Measurements from ENCODE around the gene PPP5C. TPM values are rescaled to one million over a fixed set of nuclear protein-coding genes. Genes with fewer than 3 reads are reported as not detected.
"Not testable (repeated sequence)": the region's sequence is repeated elsewhere in the genome, so short reads cannot be mapped to it uniquely, and the experiment has no call there.

PPP5C gene
- total and polyA plus RNA-seq, 5 donors = 62.4 to 74.1 (median 64.1) TPM

GRCh38 chr19:46423188-46423587, 76.3 kb downstream of the PPP5C start:
- Histone ChIP-seq H3K4me1 (ENCODE audit: control insufficient read depth, insufficient read depth, low read length) (no peaks in the 10 kb centered on the region), H3K4me3 (ENCODE audit: low read length) (no peak overlapping the region), H3K27me3 (ENCODE audit: control insufficient read depth, insufficient read depth) (no peaks in the 10 kb centered on the region), H3K9me3 (ENCODE audit: control insufficient read depth, low read length) (no peaks in the 10 kb centered on the region), H3K27ac (ENCODE audit: low read length) (no peak overlapping the region)
- intact Hi-C loops (cut with DNase I) = no loop called here
- DNase-seq (no peak), ATAC-seq (no peak)
- WGBS = 65% methylated on average over 5 of the region's 5 CpGs

- Histone ChIP-seq H3K27me3 (ENCODE audit: control insufficient read depth, insufficient read depth) (no peaks in the 10 kb centered on the region), H3K4me1 (ENCODE audit: control insufficient read depth, insufficient read depth, low read length) (no peaks in the 10 kb centered on the region), H3K4me3 (ENCODE audit: low read length) (peak overlapping the region; percentile 57), H3K27ac (ENCODE audit: low read length) (peak overlapping the region; percentile 1), H3K9me3 (ENCODE audit: control insufficient read depth, low read length) (no peaks in the 10 kb centered on the region)
- peak; percentile 23 to 26 for ATAC-seq
- intact Hi-C loops (cut with DNase I) = no loop called here
- no peak for DNase-seq
- WGBS = 5% methylated on average over 10 of the region's 10 CpGs
These were observed 79.2 kb downstream of the PPP5C start for GRCh38 chr19:46426035-46426505.

GRCh38 chr19:46426506-46427162, 79.7 kb downstream of the PPP5C start:
- 2% methylated on average over 32 of the region's 32 CpGs for WGBS
- intact Hi-C loops (cut with DNase I) = no loop called here
- peak; percentile 87 to 93 (median 91) for DNase-seq

DNA sequence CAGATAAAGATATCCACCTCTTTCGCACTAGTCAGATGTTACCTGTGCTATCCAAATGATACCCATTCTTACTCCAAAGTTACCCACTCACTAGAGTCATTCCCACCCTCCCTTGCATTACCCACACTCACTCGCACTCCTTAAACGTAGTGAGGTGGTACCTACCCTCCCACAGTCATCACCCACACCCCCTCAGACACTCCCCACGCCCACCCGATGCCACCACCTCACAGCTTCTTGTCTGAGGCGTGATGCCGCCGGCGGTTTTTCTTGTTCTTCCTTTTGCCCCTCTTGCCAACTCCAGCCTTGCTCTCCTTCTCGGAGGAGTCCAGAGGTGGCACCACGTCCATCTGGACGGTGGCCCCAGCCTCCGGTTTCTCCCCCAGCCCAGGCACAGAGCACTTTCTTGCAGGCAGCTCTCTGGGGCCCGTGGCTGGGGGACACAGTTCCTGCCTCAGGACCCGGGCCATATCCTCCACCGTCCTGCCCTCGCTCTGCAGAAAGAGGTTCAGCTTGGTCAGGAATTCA, 80.7 kb downstream of the PPP5C start:
- ATAC-seq (no peak), DNase-seq (peak in 1 of 3 donors; percentile 57)
- no peaks in the 10 kb centered on the region for H3K27me3 ChIP-seq (ENCODE audit: control insufficient read depth, insufficient read depth)
- WGBS = 84% methylated on average over 17 of the region's 17 CpGs
- no peak overlapping the region for H3K4me3 ChIP-seq (ENCODE audit: low read length)
- intact Hi-C loops (cut with DNase I) = no loop called here
- H3K4me1 ChIP-seq (ENCODE audit: control insufficient read depth, insufficient read depth, low read length) = no peaks in the 10 kb centered on the region
- no peak overlapping the region for H3K27ac ChIP-seq (ENCODE audit: low read length)
- H3K9me3 ChIP-seq (ENCODE audit: control insufficient read depth, low read length) = no peaks in the 10 kb centered on the region

More at GRCh38 chr19:46426506-46427162, 79.7 kb downstream of the PPP5C start:
- peak; percentile 82 to 89 for ATAC-seq
- H3K27me3 ChIP-seq (ENCODE audit: control insufficient read depth, insufficient read depth) = no peaks in the 10 kb centered on the region
- H3K4me1 ChIP-seq (ENCODE audit: control insufficient read depth, insufficient read depth, low read length) = no peaks in the 10 kb centered on the region
- H3K4me3 ChIP-seq (ENCODE audit: low read length) = peak overlapping the region; percentile 57
- H3K27ac ChIP-seq (ENCODE audit: low read length) = peak overlapping the region; percentile 1
- no peaks in the 10 kb centered on the region for H3K9me3 ChIP-seq (ENCODE audit: control insufficient read depth, low read length)

GRCh38 chr19:46428239-46429135, 81.6 kb downstream of the PPP5C start, which contains the start of gene PNMA8C:
Gene PNMA8C, minus strand, starts transcription at chr19:46428936. Its CDS starts 577 bp downstream, at chr19:46428359.
- intact Hi-C loops (cut with DNase I) = no loop called here
- ATAC-seq = peak; percentile 78 to 85
- WGBS = 26% methylated on average over 52 of the region's 52 CpGs
- H3K9me3 ChIP-seq (ENCODE audit: control insufficient read depth, low read length) = no peaks in the 10 kb centered on the region
- H3K4me3 ChIP-seq (ENCODE audit: low read length) = no peak within 1 kb of the TSS
- H3K4me1 ChIP-seq (ENCODE audit: control insufficient read depth, insufficient read depth, low read length) = no peaks in the 10 kb centered on the region
- H3K27me3 ChIP-seq (ENCODE audit: control insufficient read depth, insufficient read depth) = no peaks in the 10 kb centered on the region
- DNase-seq = peak; percentile 87 to 94 (median 91)
- H3K27ac ChIP-seq (ENCODE audit: low read length) = no peak within 1 kb of the TSS

GRCh38 chr19:46429999-46430398, 83.1 kb downstream of the PPP5C start:
- 81% methylated on average over 4 of the region's 4 CpGs for WGBS
- no peaks in the 10 kb centered on the region for H3K4me1 ChIP-seq (ENCODE audit: control insufficient read depth, insufficient read depth, low read length)
- ATAC-seq (no peak), DNase-seq (no peak)
- intact Hi-C loops (cut with DNase I) = no loop called here
- no peak overlapping the region for H3K27ac ChIP-seq (ENCODE audit: low read length)
- H3K27me3 ChIP-seq (ENCODE audit: control insufficient read depth, insufficient read depth) = no peaks in the 10 kb centered on the region
- no peak overlapping the region for H3K4me3 ChIP-seq (ENCODE audit: low read length)
- no peaks in the 10 kb centered on the region for H3K9me3 ChIP-seq (ENCODE audit: control insufficient read depth, low read length)

- Histone ChIP-seq H3K9me3 (ENCODE audit: control insufficient read depth, low read length) (no peaks in the 10 kb centered on the region), H3K4me1 (ENCODE audit: control insufficient read depth, insufficient read depth, low read length) (no peaks in the 10 kb centered on the region), H3K27me3 (ENCODE audit: control insufficient read depth, insufficient read depth) (no peaks in the 10 kb centered on the region), H3K27ac (ENCODE audit: low read length) (no peak overlapping the region), H3K4me3 (ENCODE audit: low read length) (no peak overlapping the region)
- 60% methylated on average over 10 of the region's 10 CpGs for WGBS
- intact Hi-C loops (cut with DNase I) = no loop called here
- no peak for ATAC-seq
- no peak for DNase-seq
These were observed 84.9 kb downstream of the PPP5C start for GRCh38 chr19:46431824-46432223.

DNA sequence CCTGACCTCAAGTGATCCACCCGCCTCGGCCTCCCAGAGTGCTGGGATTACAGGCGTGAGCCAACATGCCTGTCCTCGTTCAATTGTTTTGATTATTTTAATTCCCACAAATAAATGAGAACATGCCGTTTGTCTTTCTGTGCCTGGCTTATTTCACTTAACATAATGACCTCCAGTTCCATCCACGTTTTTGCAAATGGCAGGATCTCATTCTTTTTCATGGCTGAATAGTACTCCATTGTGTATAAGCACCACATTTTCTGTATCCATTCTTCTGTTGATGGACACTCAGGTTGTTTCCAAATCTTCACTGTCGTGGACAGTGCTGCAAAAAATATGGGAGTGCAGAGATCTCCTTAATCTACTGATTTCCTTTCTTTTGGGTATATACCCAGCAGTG, 86.6 kb downstream of the PPP5C start:
- H3K9me3 ChIP-seq (ENCODE audit: control insufficient read depth, low read length); ATAC-seq; H3K27ac ChIP-seq (ENCODE audit: low read length); H3K4me3 ChIP-seq (ENCODE audit: low read length); DNase-seq; H3K27me3 ChIP-seq (ENCODE audit: control insufficient read depth, insufficient read depth); intact Hi-C loops (cut with DNase I); H3K4me1 ChIP-seq (ENCODE audit: control insufficient read depth, insufficient read depth, low read length): not testable (repeated sequence)
- 72% methylated on average over 7 of the region's 7 CpGs for WGBS

GRCh38 chr19:46435009-46435408, 88.1 kb downstream of the PPP5C start:
- Histone ChIP-seq H3K9me3 (ENCODE audit: control insufficient read depth, low read length) (no peaks in the 10 kb centered on the region), H3K4me3 (ENCODE audit: low read length) (no peak overlapping the region), H3K4me1 (ENCODE audit: control insufficient read depth, insufficient read depth, low read length) (no peaks in the 10 kb centered on the region), H3K27me3 (ENCODE audit: control insufficient read depth, insufficient read depth) (no peaks in the 10 kb centered on the region), H3K27ac (ENCODE audit: low read length) (no peak overlapping the region)
- DNase-seq = no peak
- intact Hi-C loops (cut with DNase I) = no loop called here
- ATAC-seq = no peak
- 54% methylated on average over 6 of the region's 6 CpGs for WGBS

DNA sequence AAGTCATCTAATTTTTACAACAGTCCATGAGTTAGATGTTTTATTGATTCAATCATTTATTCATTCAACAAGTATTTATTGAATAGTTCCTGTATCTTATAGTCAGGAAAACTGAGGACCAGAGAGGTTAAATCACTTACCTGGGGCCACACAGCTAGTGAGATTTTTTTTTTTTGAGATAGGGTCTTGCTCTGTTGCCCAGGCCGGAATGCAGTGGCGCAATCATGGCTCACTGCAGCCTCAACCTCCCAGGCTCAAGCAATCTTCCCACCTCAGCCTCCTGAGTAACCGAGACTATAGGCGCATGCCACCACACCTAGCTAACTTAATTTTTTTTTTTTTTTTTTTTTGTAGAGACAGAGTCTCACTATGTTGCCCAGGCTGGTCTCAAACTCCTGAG, 88.8 kb downstream of the PPP5C start:
- H3K4me3 ChIP-seq (ENCODE audit: low read length); H3K9me3 ChIP-seq (ENCODE audit: control insufficient read depth, low read length); intact Hi-C loops (cut with DNase I); DNase-seq; ATAC-seq; H3K27ac ChIP-seq (ENCODE audit: low read length); H3K27me3 ChIP-seq (ENCODE audit: control insufficient read depth, insufficient read depth); H3K4me1 ChIP-seq (ENCODE audit: control insufficient read depth, insufficient read depth, low read length): not testable (repeated sequence)
- 97% methylated on average over 4 of the region's 4 CpGs for WGBS
